Uterus (tissue), 2 donors: ENCODE data around the gene HSPA1A.
A peak's percentile ranks its signal among the peaks of the same experiment; 100 is the strongest.

Experiments used
- CTCF ChIP-seq, 4 experiments: fragments of 200-600 bp in 2 of 4; fragments of 450-650 bp in 2 of 4; sonication (generic) in 2 of 4; IDR thresholded peaks; one replicate each; pipeline ENCODE4 v1.5.1; 2016 to 2019; ENCODE audit warnings: antibody characterized with exemption in 4 of 4, mild to moderate bottlenecking in 2 of 4, moderate library complexity in 1 of 4
- POLR2A ChIP-seq, 2 donors: fragments of 450-650 bp; IDR thresholded peaks; one replicate each; pipeline ENCODE4 v1.6.1; 2016; ENCODE audit warnings: antibody characterized with exemption in 2 of 2, mild to moderate bottlenecking in 1 of 2, moderate library complexity in 1 of 2

- TF ChIP-seq CTCF (IDR thresholded peaks at IDR 0.05) (peak in 1 of 4 experiments; percentile 7), POLR2A (IDR thresholded peaks at IDR 0.05) (peak; percentile 71 to 90)
Observed at GRCh38 chr6:31822036-31822821, 6.9 kb downstream of the HSPA1A start.
